WTC11 (cell line): ENCODE measurements around the gene SNRPE. TPM values are rescaled to one million over a fixed set of nuclear protein-coding genes. Genes with fewer than 3 reads are reported as not detected.

ENCODE experiments used
- ATAC-seq: fragments of 200-7000 bp; cut with Tn5 transposase; 2 replicates; pipeline ENCODE4 v1.10.0; 2021; ENCODE audit warnings: mild to moderate bottlenecking, moderate library complexity
- CTCF ChIA-PET: fragments of 300-600 bp; sonication (Branson Sonifier 250); formaldehyde crosslinking; loops from one replicate; lab custom pipeline; 2021; ENCODE audit warnings: antibody characterized with exemption; lab: Charles Lee
- POLR2A ChIA-PET: fragments of 350-600 bp; sonication (Branson Sonifier 250); formaldehyde crosslinking; loops from one replicate; lab custom pipeline; 2021; ENCODE audit warnings: antibody characterized with exemption; lab: Charles Lee
- DNase-seq: peaks from one replicate; pipeline ENCODE4 v3.0.0; 2021; ENCODE audit warnings: low spot score
- H3K27ac Mint-ChIP-seq: 2 replicates; pipeline ENCODE4 v1.8.0; 2021; ENCODE audit warnings: mixed read lengths
- H3K27me3 Mint-ChIP-seq: 2 replicates; pipeline ENCODE4 v1.8.0; 2021; ENCODE audit warnings: low read depth, mild to moderate bottlenecking, moderate library complexity, mixed read lengths
- H3K36me3 Mint-ChIP-seq: 2 replicates; pipeline ENCODE4 v1.8.0; 2021; ENCODE audit warnings: mixed read lengths
- H3K4me1 Mint-ChIP-seq: 2 replicates; pipeline ENCODE4 v1.8.0; 2022; ENCODE audit warnings: mixed read lengths
- H3K4me3 Mint-ChIP-seq: 2 replicates; pipeline ENCODE4 v1.8.0; 2021; ENCODE audit warnings: mild to moderate bottlenecking, moderate library complexity, mixed read lengths
- H3K9me3 Mint-ChIP-seq: 2 replicates; pipeline ENCODE4 v1.8.0; 2021; ENCODE audit warnings: mixed read lengths
- ELF4 ChIP-seq: sonication (generic); formaldehyde crosslinking; IDR thresholded peaks from 2 replicates; pipeline ENCODE4 v1.8.1; 2022; ENCODE audit warnings: low read depth, mild to moderate bottlenecking, moderate library complexity, missing genetic modification reagents
- GABPB1 ChIP-seq: sonication (generic); formaldehyde crosslinking; IDR thresholded peaks from 2 replicates; pipeline ENCODE4 v1.8.1; 2023; ENCODE audit warnings: mild to moderate bottlenecking, missing genetic modification reagents
- GTF2I ChIP-seq: fragments of 250-450 bp; sonication (Bioruptor Pico); conservative IDR thresholded peaks from 2 replicates; pipeline ENCODE4 v1.4.0; 2021; ENCODE audit warnings: mild to moderate bottlenecking
- NFATC4 ChIP-seq: fragments of 250-450 bp; sonication (Bioruptor Pico); IDR thresholded peaks from 2 replicates; pipeline ENCODE4 v1.9.0; 2021; ENCODE audit warnings: mild to moderate bottlenecking
- NR2C2 ChIP-seq: sonication (generic); formaldehyde crosslinking; IDR thresholded peaks from 2 replicates; pipeline ENCODE4 v1.8.0; 2022; ENCODE audit warnings: mild to moderate bottlenecking, missing genetic modification reagents
- NR3C1 ChIP-seq: sonication (generic); formaldehyde crosslinking; conservative IDR thresholded peaks from 2 replicates; pipeline ENCODE4 v1.8.1; 2023; ENCODE audit warnings: low read depth, mild to moderate bottlenecking, missing genetic modification reagents
- OVOL2 ChIP-seq: fragments of 250-450 bp; sonication (Bioruptor Pico); IDR thresholded peaks from 2 replicates; pipeline ENCODE4 v1.9.0; 2021; ENCODE audit warnings: mild to moderate bottlenecking, borderline replicate concordance
- SMAD3 ChIP-seq: sonication (generic); formaldehyde crosslinking; IDR thresholded peaks from 2 replicates; pipeline ENCODE4 v1.8.0; 2022; ENCODE audit warnings: missing genetic modification reagents, mild to moderate bottlenecking, borderline replicate concordance
- SP1 ChIP-seq: sonication (generic); formaldehyde crosslinking; conservative IDR thresholded peaks from 2 replicates; pipeline ENCODE4 v1.8.1; 2022; ENCODE audit warnings: missing genetic modification reagents
- TCF7 ChIP-seq: sonication (generic); formaldehyde crosslinking; IDR thresholded peaks from 2 replicates; pipeline ENCODE4 v1.8.0; 2022; ENCODE audit warnings: mild to moderate bottlenecking, low read depth, missing genetic modification reagents, moderate library complexity
- USF1 ChIP-seq: sonication (generic); formaldehyde crosslinking; IDR thresholded peaks from 2 replicates; pipeline ENCODE4 v1.8.0; 2022; ENCODE audit warnings: mild to moderate bottlenecking, missing genetic modification reagents
- ZNF138 ChIP-seq: sonication (generic); formaldehyde crosslinking; conservative IDR thresholded peaks from 2 replicates; pipeline ENCODE4 v1.8.1; 2022; ENCODE audit warnings: mild to moderate bottlenecking, moderate library complexity, missing genetic modification reagents
- ZNF232 ChIP-seq: sonication (generic); formaldehyde crosslinking; IDR thresholded peaks from 2 replicates; pipeline ENCODE4 v1.8.0; 2022; ENCODE audit warnings: mild to moderate bottlenecking, missing genetic modification reagents
- ZNF396 ChIP-seq: fragments of 250-450 bp; sonication (Bioruptor Pico); IDR thresholded peaks from 2 replicates; pipeline ENCODE4 v1.8.0; 2021; ENCODE audit warnings: mild to moderate bottlenecking, moderate library complexity, borderline replicate concordance
- ZNF425 ChIP-seq: fragments of 250-450 bp; sonication (Bioruptor Pico); conservative IDR thresholded peaks from 2 replicates; pipeline ENCODE4 v1.9.0; 2021; ENCODE audit warnings: mild to moderate bottlenecking
- ZNF512 ChIP-seq: sonication (generic); formaldehyde crosslinking; IDR thresholded peaks from 2 replicates; pipeline ENCODE4 v1.8.1; 2022; ENCODE audit warnings: missing genetic modification reagents, borderline replicate concordance
- total RNA-seq: library from RNA; stranded (reverse); gene quantifications from 3 replicates; pipeline ENCODE4 v1.2.3, GENCODE V29; 2021
- TF ChIP-seq, protein P1 (sequence below): fragments of 250-450 bp; sonication (Bioruptor Pico); IDR thresholded peaks from 2 replicates; pipeline ENCODE4 v1.9.0; 2021; ENCODE audit warnings: mild to moderate bottlenecking, borderline replicate concordance
- TF ChIP-seq, protein P2 (sequence below): sonication (generic); formaldehyde crosslinking; IDR thresholded peaks from 2 replicates; pipeline ENCODE4 v1.8.0; 2023; ENCODE audit warnings: missing genetic modification reagents
- TF ChIP-seq, protein P3 (sequence below): sonication (generic); formaldehyde crosslinking; IDR thresholded peaks from 2 replicates; pipeline ENCODE4 v1.8.1; 2023; ENCODE audit warnings: mild to moderate bottlenecking, missing genetic modification reagents, moderate library complexity

Gene SNRPE
- total RNA-seq, 1 experiment from 2014 or later = 260 TPM

- peaks cover 35% of the 10 kb centered on the region for H3K9me3 Mint-ChIP-seq
- H3K4me1 Mint-ChIP-seq = no peaks in the 10 kb centered on the region
- TF ChIP-seq, protein P1, sequence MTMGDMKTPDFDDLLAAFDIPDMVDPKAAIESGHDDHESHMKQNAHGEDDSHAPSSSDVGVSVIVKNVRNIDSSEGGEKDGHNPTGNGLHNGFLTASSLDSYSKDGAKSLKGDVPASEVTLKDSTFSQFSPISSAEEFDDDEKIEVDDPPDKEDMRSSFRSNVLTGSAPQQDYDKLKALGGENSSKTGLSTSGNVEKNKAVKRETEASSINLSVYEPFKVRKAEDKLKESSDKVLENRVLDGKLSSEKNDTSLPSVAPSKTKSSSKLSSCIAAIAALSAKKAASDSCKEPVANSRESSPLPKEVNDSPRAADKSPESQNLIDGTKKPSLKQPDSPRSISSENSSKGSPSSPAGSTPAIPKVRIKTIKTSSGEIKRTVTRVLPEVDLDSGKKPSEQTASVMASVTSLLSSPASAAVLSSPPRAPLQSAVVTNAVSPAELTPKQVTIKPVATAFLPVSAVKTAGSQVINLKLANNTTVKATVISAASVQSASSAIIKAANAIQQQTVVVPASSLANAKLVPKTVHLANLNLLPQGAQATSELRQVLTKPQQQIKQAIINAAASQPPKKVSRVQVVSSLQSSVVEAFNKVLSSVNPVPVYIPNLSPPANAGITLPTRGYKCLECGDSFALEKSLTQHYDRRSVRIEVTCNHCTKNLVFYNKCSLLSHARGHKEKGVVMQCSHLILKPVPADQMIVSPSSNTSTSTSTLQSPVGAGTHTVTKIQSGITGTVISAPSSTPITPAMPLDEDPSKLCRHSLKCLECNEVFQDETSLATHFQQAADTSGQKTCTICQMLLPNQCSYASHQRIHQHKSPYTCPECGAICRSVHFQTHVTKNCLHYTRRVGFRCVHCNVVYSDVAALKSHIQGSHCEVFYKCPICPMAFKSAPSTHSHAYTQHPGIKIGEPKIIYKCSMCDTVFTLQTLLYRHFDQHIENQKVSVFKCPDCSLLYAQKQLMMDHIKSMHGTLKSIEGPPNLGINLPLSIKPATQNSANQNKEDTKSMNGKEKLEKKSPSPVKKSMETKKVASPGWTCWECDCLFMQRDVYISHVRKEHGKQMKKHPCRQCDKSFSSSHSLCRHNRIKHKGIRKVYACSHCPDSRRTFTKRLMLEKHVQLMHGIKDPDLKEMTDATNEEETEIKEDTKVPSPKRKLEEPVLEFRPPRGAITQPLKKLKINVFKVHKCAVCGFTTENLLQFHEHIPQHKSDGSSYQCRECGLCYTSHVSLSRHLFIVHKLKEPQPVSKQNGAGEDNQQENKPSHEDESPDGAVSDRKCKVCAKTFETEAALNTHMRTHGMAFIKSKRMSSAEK (CRISPR knock-in tag) = no peak
- TF ChIP-seq, protein P2, sequence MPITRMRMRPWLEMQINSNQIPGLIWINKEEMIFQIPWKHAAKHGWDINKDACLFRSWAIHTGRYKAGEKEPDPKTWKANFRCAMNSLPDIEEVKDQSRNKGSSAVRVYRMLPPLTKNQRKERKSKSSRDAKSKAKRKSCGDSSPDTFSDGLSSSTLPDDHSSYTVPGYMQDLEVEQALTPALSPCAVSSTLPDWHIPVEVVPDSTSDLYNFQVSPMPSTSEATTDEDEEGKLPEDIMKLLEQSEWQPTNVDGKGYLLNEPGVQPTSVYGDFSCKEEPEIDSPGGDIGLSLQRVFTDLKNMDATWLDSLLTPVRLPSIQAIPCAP = no peak
- ATAC-seq (no peak), DNase-seq (no peak)
- no peak overlapping the region for H3K27ac Mint-ChIP-seq
- H3K36me3 Mint-ChIP-seq = peaks cover 26% of the 10 kb centered on the region
- H3K27me3 Mint-ChIP-seq = peaks cover 6% of the 10 kb centered on the region
- no peak overlapping the region for H3K4me3 Mint-ChIP-seq
- ChIA-PET CTCF (interaction anchor here (0.5 to 1.5 kb wide), 2 partner anchors 106 to 237 kb away, joined by 5 read pairs; no protein-coding TSS in a partner anchor), POLR2A (interaction anchor here (0.6 kb wide), 1 partner anchor 591 kb away, joined by 4 read pairs; no protein-coding TSS in a partner anchor)
Measured at GRCh38 chr1:203891950-203892349, 30.6 kb downstream of the SNRPE start.

GRCh38 chr1:203898458-203899352 lies 37.3 kb downstream of the SNRPE start:
- Mint-ChIP-seq H3K27me3 (peaks cover 3% of the 10 kb centered on the region), H3K36me3 (peaks cover 22% of the 10 kb centered on the region), H3K4me1 (no peaks in the 10 kb centered on the region), H3K4me3 (no peak overlapping the region), H3K27ac (no peak overlapping the region), H3K9me3 (peaks cover 42% of the 10 kb centered on the region)
- DNase-seq = no peak
- POLR2A ChIA-PET = interaction anchor here (0.5 kb wide), 1 partner anchor 22 kb away, joined by 4 read pairs; no protein-coding TSS in a partner anchor
- CTCF ChIA-PET = no interaction called here
- no peak for TF ChIP-seq SP1 (CRISPR knock-in tag)
- no peak for TF ChIP-seq ZNF425 (CRISPR knock-in tag)
- no peak for TF ChIP-seq NR3C1
- TF ChIP-seq, protein P3, sequence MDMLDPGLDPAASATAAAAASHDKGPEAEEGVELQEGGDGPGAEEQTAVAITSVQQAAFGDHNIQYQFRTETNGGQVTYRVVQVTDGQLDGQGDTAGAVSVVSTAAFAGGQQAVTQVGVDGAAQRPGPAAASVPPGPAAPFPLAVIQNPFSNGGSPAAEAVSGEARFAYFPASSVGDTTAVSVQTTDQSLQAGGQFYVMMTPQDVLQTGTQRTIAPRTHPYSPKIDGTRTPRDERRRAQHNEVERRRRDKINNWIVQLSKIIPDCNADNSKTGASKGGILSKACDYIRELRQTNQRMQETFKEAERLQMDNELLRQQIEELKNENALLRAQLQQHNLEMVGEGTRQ = no peak
- no peak for TF ChIP-seq TCF7 (CRISPR knock-in tag)
- TF ChIP-seq NFATC4 (CRISPR knock-in tag) = no peak
- TF ChIP-seq USF1 (CRISPR knock-in tag) = no peak
- no peak for TF ChIP-seq ZNF138 (CRISPR knock-in tag)
- TF ChIP-seq SMAD3 (CRISPR knock-in tag) = no peak
- TF ChIP-seq NR2C2 (CRISPR knock-in tag) = no peak
- TF ChIP-seq ELF4 (CRISPR knock-in tag) = no peak
- no peak for TF ChIP-seq GABPB1
- no peak for TF ChIP-seq OVOL2
- TF ChIP-seq ZNF232 (CRISPR knock-in tag) = no peak
- TF ChIP-seq ZNF396 = no peak
- TF ChIP-seq ZNF512 (CRISPR knock-in tag) = no peak
- TF ChIP-seq GTF2I (CRISPR knock-in tag) = no peak
- ATAC-seq = no peak
